GM18508 (cell line): Measurements from ENCODE around the gene KIF26B.

ENCODE experiments used
- ATAC-seq: cut with Tn5 transposase; IDR thresholded peaks from one replicate; pipeline ENCODE4 v1.9.1; 2021; ENCODE audit warnings: moderate number of reproducible peaks; ENCODE audit not compliant: insufficient read depth, unreplicated experiment

The KIF26B gene

GRCh38 chr1:245166471-245166885, 11.7 kb downstream of the KIF26B start:
- no peak for ATAC-seq

GRCh38 chr1:245168086-245168485, 13.3 kb downstream of the KIF26B start:
- ATAC-seq: no peak

- no peak for ATAC-seq
Measured at GRCh38 chr1:245168906-245169305, 14.1 kb downstream of the KIF26B start.

- ATAC-seq: no peak
Measured at GRCh38 chr1:245169376-245169775, 14.6 kb downstream of the KIF26B start.

- no peak for ATAC-seq
Measured at GRCh38 chr1:245172026-245172425, 17.2 kb downstream of the KIF26B start.

- ATAC-seq: no peak
Measured at GRCh38 chr1:245172829-245173228, 18.0 kb downstream of the KIF26B start.

GRCh38 chr1:245173446-245174211, 18.8 kb downstream of the KIF26B start:
- ATAC-seq: no peak

- no peak for ATAC-seq
Measured at GRCh38 chr1:245177071-245177900, 22.5 kb downstream of the KIF26B start.

- ATAC-seq: no peak
Measured at GRCh38 chr1:245179706-245180105, 24.9 kb downstream of the KIF26B start.

- no peak for ATAC-seq
Measured at GRCh38 chr1:245180496-245181157, 25.8 kb downstream of the KIF26B start.

- no peak for ATAC-seq
Measured at GRCh38 chr1:245181158-245181517, 26.4 kb downstream of the KIF26B start.

- ATAC-seq: no peak
Measured at GRCh38 chr1:245182028-245182427, 27.2 kb downstream of the KIF26B start.

GRCh38 chr1:245183429-245183828, 28.6 kb downstream of the KIF26B start:
- no peak for ATAC-seq

GRCh38 chr1:245184779-245185178, 30.0 kb downstream of the KIF26B start:
- no peak for ATAC-seq

GRCh38 chr1:245188403-245188802, 33.6 kb downstream of the KIF26B start:
- no peak for ATAC-seq

- no peak for ATAC-seq
Measured at GRCh38 chr1:245195398-245195797, 40.6 kb downstream of the KIF26B start.

GRCh38 chr1:245197121-245197520, 42.3 kb downstream of the KIF26B start:
- no peak for ATAC-seq

- ATAC-seq: no peak
Measured at GRCh38 chr1:245197911-245198379, 43.2 kb downstream of the KIF26B start.

- no peak for ATAC-seq
Measured at GRCh38 chr1:245198748-245199516, 44.1 kb downstream of the KIF26B start.

GRCh38 chr1:245200146-245200545, 45.4 kb downstream of the KIF26B start:
- no peak for ATAC-seq
